BJ (cell line): ENCODE measurements around the gene UBE2I. TPM values are rescaled to one million over a fixed set of nuclear protein-coding genes. Genes with fewer than 3 reads are reported as not detected.

ENCODE experiments used
- CTCF ChIA-PET: fragments of 350-600 bp; formaldehyde crosslinking; extraction: SDS; loops from one replicate; lab custom pipeline; 2021; ENCODE audit warnings: antibody characterized with exemption, inconsistent platforms; lab: Yijun Ruan, JAX
- POLR2A ChIA-PET: fragments of 300-600 bp; sonication (Branson Sonifier 250); formaldehyde crosslinking; extraction: SDS; loops from one replicate; lab custom pipeline; 2021; ENCODE audit warnings: antibody characterized with exemption; lab: Charles Lee
- DNase-seq: peaks from one replicate; pipeline ENCODE4 v3.0.0-alpha.2; 2011; ENCODE audit warnings: low read depth
- H3K27me3 ChIP-seq: 2 replicates; pipeline ENCODE4 v1.6.0; 2011; ENCODE audit warnings: low read length; ENCODE audit not compliant: control insufficient read depth, insufficient read depth
- H3K36me3 ChIP-seq: 2 replicates; pipeline ENCODE4 v1.5.1; 2011; ENCODE audit warnings: low read length; ENCODE audit not compliant: control insufficient read depth, insufficient read depth
- H3K4me3 ChIP-seq: 2 replicates; pipeline ENCODE4 v1.5.1; 2011; ENCODE audit warnings: low read depth, mild to moderate bottlenecking, control low read depth, low read length
- polyA plus RNA-seq: library from polyadenylated mRNA; depleted of rRNA; stranded (reverse); fragments of >200 nt; gene quantifications from 2 replicates; pipeline ENCODE4 v1.2.3, GENCODE V29; 2011
- TF ChIP-seq, protein P1 (sequence below): IDR thresholded peaks from 2 replicates; pipeline ENCODE4 v1.5.1; 2011; ENCODE audit warnings: low read depth, mild to moderate bottlenecking, control low read depth, inconsistent platforms, low read length, moderate library complexity; ENCODE audit not compliant: insufficient read depth

Gene UBE2I
- polyA plus RNA-seq, 1 experiment = 81.2 TPM

DNA sequence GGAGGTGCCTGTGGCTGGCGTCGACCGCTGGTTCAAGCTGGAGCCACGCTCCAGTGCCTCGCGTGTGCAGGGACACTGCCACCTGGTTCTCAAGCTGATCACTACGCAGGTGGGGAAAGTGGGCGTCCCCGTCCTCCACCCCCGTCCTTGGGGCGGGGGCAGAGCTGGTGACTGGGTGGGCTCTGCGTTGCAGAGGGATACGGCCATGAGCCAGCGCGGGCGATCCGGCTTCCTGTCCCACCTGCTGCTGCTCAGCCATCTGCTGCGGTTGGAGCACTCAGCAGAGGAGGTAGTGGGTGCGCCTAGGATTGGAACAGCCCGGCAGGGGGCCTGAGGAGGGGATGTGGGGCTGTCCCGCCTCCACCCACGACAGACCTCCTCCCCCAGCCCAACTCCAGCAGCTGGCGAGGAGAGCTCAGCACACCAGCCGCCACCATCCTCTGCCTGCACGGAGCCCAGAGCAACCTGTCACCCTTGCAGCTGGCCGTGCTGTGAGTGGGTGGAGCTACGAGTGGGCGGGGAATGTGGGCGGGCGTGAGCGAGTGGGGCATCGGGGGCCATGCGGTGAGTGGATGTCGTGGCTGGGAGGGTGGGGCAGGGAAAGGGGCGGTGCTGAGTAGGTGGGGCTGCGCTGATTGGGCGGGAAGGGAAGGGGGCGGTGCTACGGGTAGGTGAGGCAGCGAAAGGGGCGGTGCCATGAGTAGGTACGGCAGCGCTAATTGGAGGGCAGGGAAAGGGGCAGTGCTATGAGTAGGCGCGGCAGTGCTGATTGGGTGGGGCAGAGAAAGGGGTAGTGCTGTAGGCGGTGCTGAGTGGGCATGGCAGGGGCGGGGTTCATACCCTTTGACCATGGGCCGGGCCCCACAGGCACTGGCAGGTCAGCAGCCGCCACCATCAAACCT is 33.3 kb downstream of the UBE2I start:
- no peaks in the 10 kb centered on the region; the same call in 1 of the 2 replicates for H3K36me3 ChIP-seq
- H3K4me3 ChIP-seq = no peak overlapping the region
- ChIA-PET CTCF (interaction anchor here (0.7 kb wide), 1 partner anchor 530 kb away, joined by 3 read pairs; no protein-coding TSS in a partner anchor), POLR2A (interaction anchor here (0.6 kb wide), 1 partner anchor 41 kb away, joined by 6 read pairs; no protein-coding TSS in a partner anchor)
- TF ChIP-seq, protein P1, sequence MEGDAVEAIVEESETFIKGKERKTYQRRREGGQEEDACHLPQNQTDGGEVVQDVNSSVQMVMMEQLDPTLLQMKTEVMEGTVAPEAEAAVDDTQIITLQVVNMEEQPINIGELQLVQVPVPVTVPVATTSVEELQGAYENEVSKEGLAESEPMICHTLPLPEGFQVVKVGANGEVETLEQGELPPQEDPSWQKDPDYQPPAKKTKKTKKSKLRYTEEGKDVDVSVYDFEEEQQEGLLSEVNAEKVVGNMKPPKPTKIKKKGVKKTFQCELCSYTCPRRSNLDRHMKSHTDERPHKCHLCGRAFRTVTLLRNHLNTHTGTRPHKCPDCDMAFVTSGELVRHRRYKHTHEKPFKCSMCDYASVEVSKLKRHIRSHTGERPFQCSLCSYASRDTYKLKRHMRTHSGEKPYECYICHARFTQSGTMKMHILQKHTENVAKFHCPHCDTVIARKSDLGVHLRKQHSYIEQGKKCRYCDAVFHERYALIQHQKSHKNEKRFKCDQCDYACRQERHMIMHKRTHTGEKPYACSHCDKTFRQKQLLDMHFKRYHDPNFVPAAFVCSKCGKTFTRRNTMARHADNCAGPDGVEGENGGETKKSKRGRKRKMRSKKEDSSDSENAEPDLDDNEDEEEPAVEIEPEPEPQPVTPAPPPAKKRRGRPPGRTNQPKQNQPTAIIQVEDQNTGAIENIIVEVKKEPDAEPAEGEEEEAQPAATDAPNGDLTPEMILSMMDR = no peak
- peak; percentile 31 for DNase-seq
- H3K27me3 ChIP-seq = no peaks in the 10 kb centered on the region

DNA sequence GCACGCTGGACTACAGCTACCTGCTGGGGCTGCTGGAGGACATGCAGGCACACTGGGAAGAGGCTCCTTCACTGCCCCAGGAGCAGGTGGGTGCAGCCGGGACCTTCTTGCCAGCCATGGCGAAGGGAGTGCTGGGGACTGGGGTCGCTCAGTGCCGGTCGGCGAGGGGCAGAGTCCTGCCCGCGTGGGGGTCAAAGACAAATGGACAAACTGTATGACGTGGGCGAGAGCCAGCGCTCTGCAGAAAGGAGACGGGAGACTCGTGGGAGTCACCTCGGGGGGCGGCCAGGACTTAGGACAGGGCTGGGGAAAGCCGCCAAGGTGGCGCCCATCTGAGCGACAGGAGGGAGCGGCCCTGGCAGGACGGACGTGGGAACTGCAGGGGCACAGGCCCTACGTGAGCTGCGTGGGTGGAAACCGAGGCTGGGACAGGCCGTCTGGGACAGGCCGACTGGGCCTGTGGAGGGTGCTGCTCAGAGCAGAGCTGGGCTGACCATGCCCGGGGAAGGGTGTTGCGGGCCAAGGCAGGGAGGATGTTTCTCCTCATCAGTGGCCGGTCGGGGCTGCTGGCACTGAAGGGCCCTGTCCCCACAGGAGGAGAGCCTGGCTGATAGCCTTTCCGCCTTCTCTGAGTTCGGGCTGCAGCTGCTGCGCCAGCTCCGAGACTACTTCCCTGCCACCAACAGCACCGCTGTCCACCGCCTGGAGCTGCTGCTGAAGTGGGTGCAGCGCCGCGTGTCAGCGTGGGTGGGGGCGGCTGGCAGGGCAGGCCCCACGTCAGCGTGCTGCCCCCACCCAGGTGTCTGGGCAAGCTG is 34.2 kb downstream of the UBE2I start:
- H3K4me3 ChIP-seq = no peak overlapping the region
- TF ChIP-seq, protein P1 = no peak
- CTCF ChIA-PET = interaction anchor here (0.7 to 1.3 kb wide), 4 partner anchors 21 to 531 kb away, joined by 3 to 4 read pairs (median 4); no protein-coding TSS in a partner anchor
- no peak for DNase-seq
- H3K27me3 ChIP-seq = no peaks in the 10 kb centered on the region
- H3K36me3 ChIP-seq = peaks cover 3% of the 10 kb centered on the region; the same call in 1 of the 2 replicates
- POLR2A ChIA-PET = no interaction called here

DNA sequence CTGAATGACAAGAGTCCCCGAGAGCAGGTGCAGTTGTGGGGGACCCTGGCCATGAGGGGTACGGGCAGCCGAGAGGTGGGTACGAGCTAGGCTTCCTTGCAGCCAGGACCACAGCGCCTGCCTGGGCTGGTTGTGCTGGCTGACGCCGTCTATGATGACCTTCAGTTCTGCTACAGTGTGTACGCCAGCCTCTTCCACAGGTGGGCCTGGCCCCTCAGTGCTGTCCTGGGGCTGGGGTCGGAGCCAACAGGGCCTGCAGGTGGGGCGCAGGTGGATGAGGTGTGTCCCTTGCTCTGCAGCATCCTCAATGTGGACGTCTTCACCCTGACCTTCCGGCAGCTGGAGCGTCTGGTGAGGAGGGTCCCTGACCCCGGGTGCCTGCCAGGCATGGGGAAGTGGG is 35.1 kb downstream of the UBE2I start:
- TF ChIP-seq, protein P1 = no peak
- Histone ChIP-seq H3K36me3 (peaks cover 8% of the 10 kb centered on the region), H3K27me3 (no peaks in the 10 kb centered on the region), H3K4me3 (no peak overlapping the region)
- CTCF ChIA-PET = interaction anchor here (0.7 to 1.3 kb wide), 3 partner anchors 20 to 73 kb away, joined by 3 to 4 read pairs (median 4); no protein-coding TSS in a partner anchor
- no peak for DNase-seq
- POLR2A ChIA-PET = no interaction called here

DNA sequence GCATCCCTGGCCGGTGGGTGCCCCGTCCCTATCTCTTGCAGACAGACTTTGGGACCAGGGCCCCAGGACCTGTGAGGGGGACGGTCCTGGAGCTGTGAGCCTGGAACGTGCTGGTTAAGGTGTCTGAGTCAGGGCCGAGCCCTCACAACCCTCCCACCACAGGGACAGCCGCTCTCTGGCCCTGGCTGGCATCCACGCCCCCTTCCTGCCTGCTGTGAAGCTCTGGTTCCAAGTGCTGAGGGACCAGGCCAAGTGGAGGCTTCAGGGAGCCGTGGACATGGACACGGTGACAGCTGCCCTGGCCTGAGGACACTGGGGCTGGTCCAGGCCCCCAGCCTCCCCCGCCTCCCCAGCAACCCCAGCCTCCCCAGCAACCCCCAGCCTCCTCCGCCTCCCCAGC is 35.7 kb downstream of the UBE2I start:
- peaks cover 13% of the 10 kb centered on the region for H3K36me3 ChIP-seq
- no peak overlapping the region for H3K4me3 ChIP-seq
- ChIA-PET POLR2A (no interaction called here), CTCF (interaction anchor here (1.0 kb wide), 1 partner anchor 14 kb away, joined by 3 read pairs; no protein-coding TSS in a partner anchor)
- no peak for DNase-seq
- H3K27me3 ChIP-seq = no peaks in the 10 kb centered on the region
- TF ChIP-seq, protein P1 = no peak
